Endothelial cell of umbilical vein (primary cell): Measurements from ENCODE around the gene PPP2R2D. TPM values are rescaled to one million over a fixed set of nuclear protein-coding genes. Genes with fewer than 3 reads are reported as not detected.

Source experiments
- BruUV-seq: library from RNA; stranded (reverse); fragments of 400-500 nt; replicated peaks from 2 replicates; lab custom pipeline; 2021; lab: Mats Ljungman, UMichigan
- CTCF ChIA-PET: fragments of 300-600, 350-600 bp; sonication (Branson Sonifier 250); formaldehyde crosslinking; loops from one replicate; lab custom pipeline; 2021; ENCODE audit warnings: antibody characterized with exemption, inconsistent platforms; lab: Charles Lee
- POLR2A ChIA-PET: fragments of 300-600, 350-600 bp; sonication (Branson Sonifier 250); formaldehyde crosslinking; loops from one replicate; lab custom pipeline; 2021; ENCODE audit warnings: antibody characterized with exemption, inconsistent platforms; lab: Charles Lee
- DNase-seq: peaks from one replicate; pipeline ENCODE4 v3.0.0-alpha.2; 2011; ENCODE audit warnings: low read depth, low spot score
- FAIRE-seq: peaks from 2 replicates; lab custom pipeline; 2011; peaks lifted over from hg19 to GRCh38; lab: Jason Lieb, UNC
- H2AFZ ChIP-seq: 2 replicates; pipeline ENCODE4 v1.6.0; 2012; ENCODE audit warnings: low read depth, low read length, control low read depth, inconsistent platforms
- H3K27ac ChIP-seq: 2 replicates; pipeline ENCODE4 v1.5.1; 2011; ENCODE audit warnings: low read depth, mild to moderate bottlenecking, control low read depth, low read length, moderate library complexity; ENCODE audit not compliant: insufficient read depth
- H3K27me3 ChIP-seq, 2 experiments: 2 replicates each; pipeline versions ENCODE4 v1.6.0 to v1.6.1; 2011; ENCODE audit warnings: low read length in 2 of 2, mixed read lengths in 1 of 2; ENCODE audit not compliant: control insufficient read depth in 2 of 2, insufficient read depth in 2 of 2
- H3K36me3 ChIP-seq, 2 experiments: 2 replicates in 1 of 2; 3 replicates in 1 of 2; pipeline ENCODE4 v1.5.1; 2011; ENCODE audit warnings: low read length in 2 of 2, mild to moderate bottlenecking in 1 of 2, moderate library complexity in 1 of 2; ENCODE audit not compliant: control insufficient read depth in 2 of 2, insufficient read depth in 2 of 2; ENCODE audit errors: extremely low read depth in 1 of 2
- H3K4me1 ChIP-seq: 3 replicates; pipeline ENCODE4 v1.5.1; 2011; ENCODE audit warnings: mild to moderate bottlenecking, low read length; ENCODE audit not compliant: control insufficient read depth, insufficient read depth; ENCODE audit errors: extremely low read depth
- H3K4me2 ChIP-seq: 2 replicates; pipeline ENCODE4 v1.6.1; 2011; ENCODE audit warnings: low read length, control low read depth, mixed read lengths; ENCODE audit not compliant: insufficient read depth
- H3K4me3 ChIP-seq, 3 experiments: fragments of 200-600 bp in 1 of 3; sonication (generic), shearing (Covaris generic) in 1 of 3; replicated peaks in 1 of 3; 2 replicates each; pipeline ENCODE4 v1.5.1; 2011 to 2016; ENCODE audit warnings: control low read depth in 3 of 3, low read length in 3 of 3, mild to moderate bottlenecking in 2 of 3, inconsistent platforms in 1 of 3, low read depth in 1 of 3, moderate library complexity in 1 of 3; ENCODE audit not compliant: insufficient read depth in 1 of 3
- H3K79me2 ChIP-seq: 2 replicates; pipeline ENCODE4 v1.6.0; 2012; ENCODE audit warnings: low read length, inconsistent platforms; ENCODE audit not compliant: control insufficient read depth, insufficient read depth
- H3K9ac ChIP-seq: replicated peaks from 2 replicates; pipeline ENCODE3; 2011; ENCODE audit warnings: low read length, control low read depth; ENCODE audit not compliant: insufficient read depth; ENCODE audit errors: extremely low read depth
- H3K9me1 ChIP-seq: replicated peaks from 3 replicates; pipeline ENCODE4 v1.6.0; 2011; ENCODE audit warnings: mild to moderate bottlenecking, low read length; ENCODE audit not compliant: control insufficient read depth, insufficient read depth; ENCODE audit errors: extremely low read depth
- H3K9me3 ChIP-seq: replicated peaks from 2 replicates; pipeline ENCODE4 v1.5.1; 2012; ENCODE audit warnings: low read length, inconsistent platforms; ENCODE audit not compliant: control insufficient read depth, insufficient read depth
- H4K20me1 ChIP-seq: replicated peaks from 2 replicates; pipeline ENCODE3; 2011; ENCODE audit warnings: mild to moderate bottlenecking, low read length; ENCODE audit not compliant: control insufficient read depth, insufficient read depth; ENCODE audit errors: extremely low read depth
- EZH2 ChIP-seq: IDR thresholded peaks from 2 replicates; pipeline ENCODE4 v1.6.1; 2012; ENCODE audit warnings: borderline replicate concordance, low read depth, mild to moderate bottlenecking, moderate library complexity, low read length, inconsistent platforms; ENCODE audit not compliant: severe bottlenecking
- FOS ChIP-seq: IDR thresholded peaks from 2 replicates; pipeline ENCODE4 v1.6.1; 2011; ENCODE audit warnings: mild to moderate bottlenecking, low read length, moderate library complexity, borderline replicate concordance; ENCODE audit not compliant: insufficient read depth
- GATA2 ChIP-seq: IDR thresholded peaks from 2 replicates; pipeline ENCODE4 v1.7.0; 2011; ENCODE audit warnings: low read depth, mild to moderate bottlenecking, moderate library complexity, mixed read lengths, low read length; ENCODE audit not compliant: insufficient read length, insufficient read depth
- JUN ChIP-seq: IDR thresholded peaks from 2 replicates; pipeline ENCODE4 v1.6.1; 2011; ENCODE audit warnings: borderline replicate concordance, low read depth; ENCODE audit not compliant: insufficient read length, insufficient read depth
- MYC ChIP-seq: IDR thresholded peaks from one replicate; pipeline ENCODE4 v1.6.1; 2011; ENCODE audit warnings: mild to moderate bottlenecking, low read depth, low read length
- POLR2A ChIP-seq: IDR thresholded peaks from 2 replicates; pipeline ENCODE4 v1.6.1; 2012; ENCODE audit warnings: low read depth, mild to moderate bottlenecking, control low read depth, low read length
- POLR2AphosphoS5 ChIP-seq: IDR thresholded peaks from 2 replicates; pipeline ENCODE4 v1.6.1; 2012; ENCODE audit warnings: low read depth, mild to moderate bottlenecking, control low read depth, low read length, moderate library complexity; ENCODE audit not compliant: insufficient read depth
- dilution Hi-C: fragments of 300-500 bp; cut with MboI; formaldehyde crosslinking; loops from one replicate; pipeline ENCODE4 v1.15.0; 2019; ENCODE audit warnings: low sequenced_read_pairs; ENCODE audit not compliant: extremely low pct_ligation_motif_present
- intact Hi-C: fragments of 100-400 bp; cut with micrococcal nuclease; formaldehyde crosslinking; loops from one replicate; pipeline ENCODE4 v1.10.0; 2022
- polyA plus RNA-seq, 4 experiments: library from polyadenylated mRNA; depleted of rRNA in 3 of 4; stranded (reverse) in 3 of 4; unstranded in 1 of 4; fragments of >200 nt; gene quantifications; 2 replicates each; pipeline versions ENCODE4 v1.2.1 to v1.2.3, GENCODE V29; 2011 to 2012; ENCODE audit warnings: missing spikeins in 1 of 4
- total RNA-seq: library from RNA; stranded (reverse); gene quantifications from 2 replicates; pipeline ENCODE4 v1.2.3, GENCODE V29; 2021
- TF ChIP-seq, protein P1 (sequence below): IDR thresholded peaks from 2 replicates; pipeline ENCODE4 v1.6.1; 2011; ENCODE audit not compliant: insufficient read depth, insufficient read length
- TF ChIP-seq, protein P2 (sequence below), 2 donors: IDR thresholded peaks; 1 replicate in 1 of 2; 2 replicates in 1 of 2; pipeline ENCODE4 v1.5.1; 2011; ENCODE audit warnings: low read length in 2 of 2, mild to moderate bottlenecking in 2 of 2, moderate library complexity in 2 of 2, control low read depth in 1 of 2, inconsistent platforms in 1 of 2, low read depth in 1 of 2; ENCODE audit not compliant: insufficient read depth in 1 of 2; ENCODE audit errors: extremely low read depth in 1 of 2

PPP2R2D gene
- total and polyA plus RNA-seq, 2 donors (not counting 3 experiments of a cell fraction or from before 2014, with no cell fraction given): 29.9 to 36.3 TPM

DNA sequence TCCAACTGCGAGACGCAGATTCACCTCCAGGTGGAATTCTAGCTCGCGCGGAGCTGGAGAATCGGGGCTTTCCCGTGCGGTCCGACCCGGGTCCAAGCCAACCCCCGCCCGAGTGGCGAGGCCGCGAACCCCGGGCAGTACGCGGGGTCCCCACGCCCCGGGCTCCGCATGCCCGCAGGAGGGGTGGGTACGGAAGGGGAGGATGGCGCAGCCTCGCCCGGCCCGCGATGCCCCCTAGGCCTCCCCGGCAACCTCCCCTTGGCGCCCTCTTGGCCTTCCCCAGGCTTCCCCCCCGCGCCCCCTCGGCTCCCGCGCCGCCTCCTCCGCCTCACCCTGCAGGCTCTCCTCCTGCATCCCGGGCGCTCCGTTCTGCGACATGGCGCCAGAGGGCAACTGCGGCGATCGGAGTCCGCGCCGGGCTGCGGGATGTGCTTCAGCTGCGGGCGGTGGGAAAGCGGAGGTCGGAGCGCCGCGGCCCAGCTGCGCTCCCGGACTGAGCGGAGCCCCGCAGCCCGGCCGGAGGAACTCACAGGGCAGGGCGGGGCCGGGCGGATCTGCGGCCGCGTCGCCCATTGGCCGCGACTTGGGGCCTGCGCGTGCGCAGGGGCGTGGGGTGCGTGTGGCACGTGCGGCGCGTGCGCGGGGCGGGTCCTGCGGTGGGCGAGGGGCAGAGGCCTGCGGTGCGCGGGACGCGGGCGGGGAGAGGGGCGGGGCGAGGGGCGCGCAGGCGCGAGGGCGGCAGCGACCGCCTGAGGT lies 80.8 kb downstream of the PPP2R2D start, which contains the start of gene BNIP3:
Gene BNIP3 (minus strand): TSS at position 495 of the 756 bp plus-strand sequence. CDS start 117 bp downstream, at position 378.
- intact Hi-C loops: loop anchor here (1.0 to 2.0 kb wide), 2 partner anchors 41 to 81 kb away; no protein-coding TSS in a partner anchor

More for the DNA sequence above, 80.8 kb downstream of the PPP2R2D start, which contains the start of gene BNIP3:
- peak; percentile 90 for FAIRE-seq
- Histone ChIP-seq H3K9ac (peak within 1 kb of the TSS; percentile 82), H3K4me1 (peaks cover 24% of the 10 kb centered on the region), H3K79me2 (peaks cover 44% of the 10 kb centered on the region), H3K4me3 (peak within 1 kb of the TSS; percentile 88 to 98 (median 94)), H2AFZ (peak within 1 kb of the TSS; percentile 86), H3K36me3 (no peaks in the 10 kb centered on the region), H3K4me2 (peak within 1 kb of the TSS; percentile 99), H3K9me1 (no peaks in the 10 kb centered on the region), H3K27ac (peak within 1 kb of the TSS; percentile 30), H4K20me1 (no peaks in the 10 kb centered on the region), H3K27me3 (no peaks in the 10 kb centered on the region), H3K9me3 (no peaks in the 10 kb centered on the region)
- POLR2A ChIA-PET: interaction anchor here (1.0 to 1.1 kb wide), 3 partner anchors 34 to 81 kb away, joined by 3 read pairs; partner anchors contain the start of gene PPP2R2D
- no TSS peak for BruUV-seq
- dilution Hi-C loops: no loop called here
- TF ChIP-seq EZH2 (no peak), FOS (no peak), MYC (no peak), POLR2A (peak; percentile 81), POLR2AphosphoS5 (no peak), JUN (no peak), GATA2 (no peak)
- TF ChIP-seq, protein P1, sequence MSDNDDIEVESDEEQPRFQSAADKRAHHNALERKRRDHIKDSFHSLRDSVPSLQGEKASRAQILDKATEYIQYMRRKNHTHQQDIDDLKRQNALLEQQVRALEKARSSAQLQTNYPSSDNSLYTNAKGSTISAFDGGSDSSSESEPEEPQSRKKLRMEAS: peak; percentile 62
- TF ChIP-seq, protein P2, sequence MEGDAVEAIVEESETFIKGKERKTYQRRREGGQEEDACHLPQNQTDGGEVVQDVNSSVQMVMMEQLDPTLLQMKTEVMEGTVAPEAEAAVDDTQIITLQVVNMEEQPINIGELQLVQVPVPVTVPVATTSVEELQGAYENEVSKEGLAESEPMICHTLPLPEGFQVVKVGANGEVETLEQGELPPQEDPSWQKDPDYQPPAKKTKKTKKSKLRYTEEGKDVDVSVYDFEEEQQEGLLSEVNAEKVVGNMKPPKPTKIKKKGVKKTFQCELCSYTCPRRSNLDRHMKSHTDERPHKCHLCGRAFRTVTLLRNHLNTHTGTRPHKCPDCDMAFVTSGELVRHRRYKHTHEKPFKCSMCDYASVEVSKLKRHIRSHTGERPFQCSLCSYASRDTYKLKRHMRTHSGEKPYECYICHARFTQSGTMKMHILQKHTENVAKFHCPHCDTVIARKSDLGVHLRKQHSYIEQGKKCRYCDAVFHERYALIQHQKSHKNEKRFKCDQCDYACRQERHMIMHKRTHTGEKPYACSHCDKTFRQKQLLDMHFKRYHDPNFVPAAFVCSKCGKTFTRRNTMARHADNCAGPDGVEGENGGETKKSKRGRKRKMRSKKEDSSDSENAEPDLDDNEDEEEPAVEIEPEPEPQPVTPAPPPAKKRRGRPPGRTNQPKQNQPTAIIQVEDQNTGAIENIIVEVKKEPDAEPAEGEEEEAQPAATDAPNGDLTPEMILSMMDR (IDR thresholded peaks at IDR 0.05; ENCODE audit: extremely low read depth in 1 of 2, insufficient read depth in 1 of 2, low read depth in 1 of 2, low read length in 2 of 2): peak in 1 of 2 donors; percentile 4
- DNase-seq: peak; percentile 97
- CTCF ChIA-PET: interaction anchor here (1.0 to 4.0 kb wide), 4 partner anchors 34 to 95 kb away, joined by 4 to 49 read pairs (median 6); no protein-coding TSS in a partner anchor
